ENCODE data around the gene NKAIN1. TPM values are rescaled to one million over a fixed set of nuclear protein-coding genes. Genes with fewer than 3 reads are reported as not detected.

NKAIN1 gene
- total RNA-seq, 5 donors from 2014 or later (not counting 1 experiment from before 2014, with no cell fraction given), result 0.13 TPM; not detected in 4

DNA sequence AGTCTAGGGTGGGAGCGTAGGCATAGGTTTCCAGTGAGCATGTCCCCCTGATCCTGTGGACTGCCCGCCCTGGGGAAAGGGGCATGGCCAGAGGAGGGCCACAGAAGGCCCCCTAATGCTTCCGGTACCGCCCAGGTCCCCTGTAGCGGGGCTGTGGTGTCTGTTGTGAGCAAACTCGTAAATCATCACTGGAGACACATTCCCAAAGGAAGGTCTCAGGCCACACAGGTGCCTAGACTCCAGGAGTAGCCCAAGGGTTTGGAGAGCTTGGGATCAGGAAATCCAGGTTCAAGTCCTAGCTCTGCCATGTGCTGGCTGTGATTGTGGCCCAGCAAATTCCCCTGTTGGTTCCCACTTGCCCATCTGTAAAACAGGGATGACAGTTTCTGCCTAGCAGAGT lies 20.2 kb downstream of the NKAIN1 start:
- no peaks in the 10 kb centered on the region for H3K4me1 Mint-ChIP-seq

GRCh38 chr1:31218705-31219104 lies 21.0 kb downstream of the NKAIN1 start:
- ChIA-PET POLR2A (no interaction called here), CTCF (no interaction called here)
- WGBS (ENCODE audit: insufficient coverage), result 83% methylated on average over 7 of the region's 8 CpGs
- DNase-seq, result no peak
- Mint-ChIP-seq H3K27me3 (peaks cover 4 to 6% of the 10 kb centered on the region in 2 donors), H3K27ac (no peak overlapping the region), H3K36me3 (no peaks in the 10 kb centered on the region), H3K4me1 (no peaks in the 10 kb centered on the region), H3K9me3 (no peaks in the 10 kb centered on the region), H3K4me3 (no peak overlapping the region)
- no peaks in the 10 kb centered on the region for H3K9me3 ChIP-seq
- no peak overlapping the region for H3K27ac ChIP-seq (ENCODE audit: low read length)
- H3K27me3 ChIP-seq (replicated peaks in 1 of 2; ENCODE audit: control insufficient read depth in 2 of 2, extremely low read depth in 1 of 2, insufficient read depth in 2 of 2, low read length in 1 of 2), result peaks cover 0 to 14% of the 10 kb centered on the region in 2 experiments
- H3K36me3 ChIP-seq (ENCODE audit: control insufficient read depth in 2 of 2, extremely low read depth in 1 of 2, insufficient read depth in 1 of 2, low read length in 1 of 2), result no peaks in the 10 kb centered on the region
- H3K4me3 ChIP-seq (ENCODE audit: control insufficient read depth in 1 of 2, extremely low read depth in 1 of 2, low read length in 1 of 2), result no peak overlapping the region
- H3K4me1 ChIP-seq (ENCODE audit: control insufficient read depth in 1 of 2, extremely low read depth in 1 of 2, insufficient read depth in 2 of 2, low read length in 2 of 2), result no peaks in the 10 kb centered on the region
- ATAC-seq (replicated peaks in 1 of 4), result no peak

More for the DNA sequence above, 20.2 kb downstream of the NKAIN1 start:
- Mint-ChIP-seq H3K9me3 (no peaks in the 10 kb centered on the region), H3K36me3 (no peaks in the 10 kb centered on the region), H3K4me3 (no peak overlapping the region), H3K27ac (no peak overlapping the region), H3K27me3 (peaks cover 4 to 7% of the 10 kb centered on the region in 2 donors)
- ChIA-PET POLR2A (no interaction called here), CTCF (no interaction called here)
- no peak overlapping the region for H3K27ac ChIP-seq (ENCODE audit: low read length)
- no peak for DNase-seq
- H3K4me3 ChIP-seq (ENCODE audit: control insufficient read depth in 1 of 2, extremely low read depth in 1 of 2, low read length in 1 of 2), result no peak overlapping the region
- 77% methylated on average over 6 of the region's 6 CpGs for WGBS (ENCODE audit: insufficient coverage)
- no peak for ATAC-seq (replicated peaks in 1 of 4)
- H3K4me1 ChIP-seq (ENCODE audit: control insufficient read depth in 1 of 2, extremely low read depth in 1 of 2, insufficient read depth in 2 of 2, low read length in 2 of 2), result no peaks in the 10 kb centered on the region
- H3K27me3 ChIP-seq (replicated peaks in 1 of 2; ENCODE audit: control insufficient read depth in 2 of 2, extremely low read depth in 1 of 2, insufficient read depth in 2 of 2, low read length in 1 of 2), result peaks cover 0 to 15% of the 10 kb centered on the region in 2 experiments
- H3K9me3 ChIP-seq, result no peaks in the 10 kb centered on the region
- H3K36me3 ChIP-seq (ENCODE audit: control insufficient read depth in 2 of 2, extremely low read depth in 1 of 2, insufficient read depth in 1 of 2, low read length in 1 of 2), result no peaks in the 10 kb centered on the region

DNA sequence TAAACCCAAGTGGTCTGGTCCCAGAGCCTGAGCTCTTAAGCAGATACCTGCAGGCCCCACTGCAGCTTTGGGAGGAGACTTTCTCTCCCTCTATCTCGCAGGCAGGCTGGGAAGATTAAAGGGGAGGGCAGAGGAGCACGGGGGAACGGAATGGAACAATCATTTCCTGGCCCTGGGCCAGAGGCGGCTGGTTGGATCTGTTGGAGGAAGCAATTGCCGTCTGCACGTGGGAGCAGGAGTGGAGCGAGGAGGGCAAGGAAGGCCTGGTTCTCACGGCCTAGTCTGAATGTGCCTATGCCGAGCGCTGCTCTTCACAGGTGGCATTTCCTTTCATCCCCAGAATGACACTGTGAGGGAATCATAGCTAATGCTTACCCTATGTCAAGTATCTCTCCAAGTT lies 23.7 kb downstream of the NKAIN1 start:
- peaks cover 0 to 14% of the 10 kb centered on the region in 2 experiments for H3K27me3 ChIP-seq (replicated peaks in 1 of 2; ENCODE audit: control insufficient read depth in 2 of 2, extremely low read depth in 1 of 2, insufficient read depth in 2 of 2, low read length in 1 of 2)
- ChIA-PET CTCF (no interaction called here), POLR2A (no interaction called here)
- no peaks in the 10 kb centered on the region for H3K4me1 Mint-ChIP-seq
- no peak overlapping the region for H3K4me3 ChIP-seq (ENCODE audit: control insufficient read depth in 1 of 2, extremely low read depth in 1 of 2, low read length in 1 of 2)
- no peaks in the 10 kb centered on the region for H3K4me1 ChIP-seq (ENCODE audit: control insufficient read depth in 1 of 2, extremely low read depth in 1 of 2, insufficient read depth in 2 of 2, low read length in 2 of 2)
- peaks cover 2 to 5% of the 10 kb centered on the region in 2 donors for H3K27me3 Mint-ChIP-seq
- ATAC-seq (replicated peaks in 1 of 4) (no peak), DNase-seq (no peak)
- peaks cover 2% of the 10 kb centered on the region for H3K36me3 Mint-ChIP-seq
- H3K9me3 ChIP-seq, result no peaks in the 10 kb centered on the region
- no peak overlapping the region for H3K27ac Mint-ChIP-seq
- H3K36me3 ChIP-seq (ENCODE audit: control insufficient read depth in 2 of 2, extremely low read depth in 1 of 2, insufficient read depth in 1 of 2, low read length in 1 of 2), result no peaks in the 10 kb centered on the region
- H3K4me3 Mint-ChIP-seq, result no peak overlapping the region
- WGBS (ENCODE audit: insufficient coverage), result 37% methylated on average over 9 of the region's 10 CpGs
- peaks cover 0 to 6% (median 3%) of the 10 kb centered on the region in 3 donors for H3K9me3 Mint-ChIP-seq
- H3K27ac ChIP-seq (ENCODE audit: low read length), result no peak overlapping the region

GRCh38 chr1:31215065-31215570 lies 24.6 kb downstream of the NKAIN1 start:
- Mint-ChIP-seq H3K4me3 (no peak overlapping the region), H3K27me3 (peaks cover 5 to 10% of the 10 kb centered on the region in 2 donors), H3K9me3 (peaks cover 0 to 12% (median 10%) of the 10 kb centered on the region in 3 donors), H3K36me3 (peaks cover 6% of the 10 kb centered on the region), H3K4me1 (no peaks in the 10 kb centered on the region), H3K27ac (no peak overlapping the region)
- H3K9me3 ChIP-seq, result no peaks in the 10 kb centered on the region
- 81% methylated on average over 6 of the region's 11 CpGs for WGBS (ENCODE audit: insufficient coverage)
- no peaks in the 10 kb centered on the region for H3K4me1 ChIP-seq (ENCODE audit: control insufficient read depth in 1 of 2, extremely low read depth in 1 of 2, insufficient read depth in 2 of 2, low read length in 2 of 2)
- H3K4me3 ChIP-seq (ENCODE audit: control insufficient read depth in 1 of 2, extremely low read depth in 1 of 2, low read length in 1 of 2), result no peak overlapping the region
- H3K36me3 ChIP-seq (ENCODE audit: control insufficient read depth in 2 of 2, extremely low read depth in 1 of 2, insufficient read depth in 1 of 2, low read length in 1 of 2), result no peaks in the 10 kb centered on the region
- DNase-seq, result no peak
- peaks cover 0 to 14% of the 10 kb centered on the region in 2 experiments for H3K27me3 ChIP-seq (replicated peaks in 1 of 2; ENCODE audit: control insufficient read depth in 2 of 2, extremely low read depth in 1 of 2, insufficient read depth in 2 of 2, low read length in 1 of 2)
- ChIA-PET CTCF (no interaction called here), POLR2A (no interaction called here)
- no peak for ATAC-seq (replicated peaks in 1 of 4)
- no peak overlapping the region for H3K27ac ChIP-seq (ENCODE audit: low read length)

DNA sequence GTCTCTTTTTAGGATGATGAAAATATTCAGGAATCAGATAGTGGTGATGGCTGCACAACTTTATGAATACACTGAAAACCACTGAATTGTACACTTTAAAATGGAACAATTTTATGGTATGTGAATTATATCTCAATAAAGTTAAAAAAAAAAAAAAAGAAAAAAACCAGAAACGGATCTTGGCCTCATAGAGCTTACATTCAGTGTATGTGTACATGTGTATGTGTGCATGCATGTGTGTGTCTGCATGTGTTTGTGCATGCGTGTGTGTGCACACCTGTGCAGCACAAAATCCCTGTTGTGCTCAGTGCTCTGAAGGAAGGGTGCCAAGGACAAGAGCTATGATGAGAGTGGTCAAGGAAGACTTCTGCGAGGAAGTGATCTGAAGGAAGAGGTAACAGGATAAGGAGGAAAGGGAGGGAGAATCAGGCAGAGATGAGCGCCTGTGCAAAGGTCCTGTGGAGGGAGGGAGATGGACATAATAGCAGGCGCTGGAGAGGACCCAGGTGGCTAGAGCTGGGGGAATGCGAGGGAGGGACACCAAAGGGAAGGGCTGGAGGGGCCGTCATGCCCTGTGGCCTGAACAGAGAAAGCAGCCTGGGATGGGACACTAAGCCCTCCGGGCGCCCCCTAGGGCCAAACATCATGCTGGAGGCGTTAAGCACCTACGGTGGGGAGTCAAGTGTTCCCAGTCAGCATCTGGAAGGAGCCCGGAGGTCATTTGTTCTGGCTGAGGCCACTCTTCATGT lies 25.2 kb downstream of the NKAIN1 start:
- Mint-ChIP-seq H3K9me3 (peaks cover 0 to 12% (median 10%) of the 10 kb centered on the region in 3 donors), H3K27ac (no peak overlapping the region), H3K4me3 (no peak overlapping the region), H3K27me3 (peaks cover 5 to 10% of the 10 kb centered on the region in 2 donors), H3K36me3 (peaks cover 6% of the 10 kb centered on the region), H3K4me1 (no peaks in the 10 kb centered on the region)
- Histone ChIP-seq H3K27ac (ENCODE audit: low read length) (no peak overlapping the region), H3K4me3 (ENCODE audit: control insufficient read depth in 1 of 2, extremely low read depth in 1 of 2, low read length in 1 of 2) (no peak overlapping the region), H3K27me3 (replicated peaks in 1 of 2; ENCODE audit: control insufficient read depth in 2 of 2, extremely low read depth in 1 of 2, insufficient read depth in 2 of 2, low read length in 1 of 2) (peaks cover 0 to 11% of the 10 kb centered on the region in 2 experiments), H3K4me1 (ENCODE audit: control insufficient read depth in 1 of 2, extremely low read depth in 1 of 2, insufficient read depth in 2 of 2, low read length in 2 of 2) (no peaks in the 10 kb centered on the region), H3K36me3 (ENCODE audit: control insufficient read depth in 2 of 2, extremely low read depth in 1 of 2, insufficient read depth in 1 of 2, low read length in 1 of 2) (no peaks in the 10 kb centered on the region), H3K9me3 (no peaks in the 10 kb centered on the region)
- ChIA-PET CTCF (no interaction called here), POLR2A (interaction anchor here in 1 of 2 donors (0.6 kb wide), 1 partner anchor 82 kb away, joined by 5 read pairs; the partner anchor contains the start of genes SNRNP40 and ZCCHC17)
- no peak for DNase-seq
- no peak for ATAC-seq (replicated peaks in 1 of 4)
- 65% methylated on average over 10 of the region's 12 CpGs for WGBS (ENCODE audit: insufficient coverage)

DNA sequence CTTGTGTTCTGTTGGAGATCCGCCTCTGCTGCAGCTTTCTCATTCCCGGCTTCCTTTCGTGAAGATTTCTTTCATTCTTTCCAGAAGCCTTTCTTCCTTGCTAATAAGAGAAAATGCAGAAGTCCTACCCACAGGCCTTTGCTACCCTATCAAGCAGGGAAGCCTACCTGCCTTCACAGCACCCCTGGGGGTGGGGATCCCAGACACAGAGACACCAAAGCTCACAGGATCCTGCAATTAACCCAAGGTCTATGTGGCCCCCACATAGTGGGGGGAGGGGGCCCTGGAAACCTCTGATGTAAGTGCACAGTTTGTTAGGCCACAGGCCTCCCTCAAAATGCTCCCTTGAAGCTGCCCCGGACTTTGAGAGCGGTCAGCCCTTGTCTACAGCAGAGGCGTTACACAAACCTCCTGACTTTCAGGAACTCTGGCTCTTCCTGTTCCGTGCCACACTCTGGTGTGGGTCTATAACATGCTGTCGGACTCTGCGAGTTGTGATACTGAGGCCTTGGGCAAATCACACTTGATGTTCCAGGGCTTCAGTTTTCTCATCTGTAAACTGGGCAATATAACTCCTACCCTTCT lies 31.2 kb downstream of the NKAIN1 start:
- peaks cover 0 to 4% of the 10 kb centered on the region in 2 experiments for H3K27me3 ChIP-seq (replicated peaks in 1 of 2; ENCODE audit: control insufficient read depth in 2 of 2, extremely low read depth in 1 of 2, insufficient read depth in 2 of 2, low read length in 1 of 2)
- H3K4me1 Mint-ChIP-seq, result no peaks in the 10 kb centered on the region
- H3K27ac Mint-ChIP-seq, result no peak overlapping the region
- H3K27ac ChIP-seq (ENCODE audit: low read length), result no peak overlapping the region
- H3K4me1 ChIP-seq (ENCODE audit: control insufficient read depth in 1 of 2, extremely low read depth in 1 of 2, insufficient read depth in 2 of 2, low read length in 2 of 2), result no peaks in the 10 kb centered on the region
- WGBS (ENCODE audit: insufficient coverage), result 90% methylated on average over 4 of the region's 9 CpGs
- no peaks in the 10 kb centered on the region for H3K36me3 ChIP-seq (ENCODE audit: control insufficient read depth in 2 of 2, extremely low read depth in 1 of 2, insufficient read depth in 1 of 2, low read length in 1 of 2)
- ChIA-PET CTCF (no interaction called here), POLR2A (no interaction called here)
- no peaks in the 10 kb centered on the region for H3K9me3 ChIP-seq
- no peak overlapping the region for H3K4me3 Mint-ChIP-seq
- H3K4me3 ChIP-seq (ENCODE audit: control insufficient read depth in 1 of 2, extremely low read depth in 1 of 2, low read length in 1 of 2), result no peak overlapping the region
- ATAC-seq (replicated peaks in 1 of 4) (no peak), DNase-seq (no peak)
- peaks cover 6% of the 10 kb centered on the region for H3K36me3 Mint-ChIP-seq
- H3K9me3 Mint-ChIP-seq, result peaks cover 0 to 12% (median 10%) of the 10 kb centered on the region in 3 donors
- peaks cover 13 to 15% of the 10 kb centered on the region in 2 donors for H3K27me3 Mint-ChIP-seq
